Measurements from ENCODE around the gene KRT17.
"Not testable (repeated sequence)": the region's sequence is repeated elsewhere in the genome, so short reads cannot be mapped to it uniquely, and the experiment has no call there.

The KRT17 gene

GRCh38 chr17:41619036-41619926 lies 5.1 kb downstream of the KRT17 start:
- DNase-seq = no peak

- no peak for DNase-seq
Observed at GRCh38 chr17:41618341-41619035, 5.9 kb downstream of the KRT17 start.

GRCh38 chr17:41617698-41618097 lies 6.7 kb downstream of the KRT17 start:
- no peak for DNase-seq

GRCh38 chr17:41617136-41617535 lies 7.2 kb downstream of the KRT17 start:
- no peak for DNase-seq

- DNase-seq = not testable (repeated sequence)
Observed at GRCh38 chr17:41616486-41616885, 7.9 kb downstream of the KRT17 start.

- DNase-seq = no peak
Observed at GRCh38 chr17:41615454-41615853, 8.9 kb downstream of the KRT17 start.

- not testable (repeated sequence) for DNase-seq
Observed at GRCh38 chr17:41614767-41615166, 9.6 kb downstream of the KRT17 start.

GRCh38 chr17:41614098-41614497 lies 10.3 kb downstream of the KRT17 start:
- no peak for DNase-seq

- no peak for DNase-seq
Observed at GRCh38 chr17:41613277-41614082, 10.9 kb downstream of the KRT17 start.

GRCh38 chr17:41612376-41613160 lies 11.8 kb downstream of the KRT17 start, which contains the start of gene KRT16:
Gene KRT16, minus strand, starts transcription at chr17:41612767. Its CDS starts 79 bp downstream, at chr17:41612688.
- not testable (repeated sequence) for DNase-seq

- DNase-seq = no peak
Observed at GRCh38 chr17:41610965-41611640, 13.3 kb downstream of the KRT17 start.

GRCh38 chr17:41610061-41610517 lies 14.3 kb downstream of the KRT17 start:
- not testable (repeated sequence) for DNase-seq

- not testable (repeated sequence) for DNase-seq
Observed at GRCh38 chr17:41606930-41607329, 17.4 kb downstream of the KRT17 start.

GRCh38 chr17:41602524-41602923 lies 21.9 kb downstream of the KRT17 start:
- DNase-seq = no peak

GRCh38 chr17:41600318-41600717 lies 24.1 kb downstream of the KRT17 start:
- no peak for DNase-seq

GRCh38 chr17:41599680-41600079 lies 24.7 kb downstream of the KRT17 start:
- no peak for DNase-seq

GRCh38 chr17:41595585-41595984 lies 28.8 kb downstream of the KRT17 start:
- no peak for DNase-seq

- DNase-seq = no peak
Observed at GRCh38 chr17:41594363-41594915, 29.9 kb downstream of the KRT17 start.

- no peak for DNase-seq
Observed at GRCh38 chr17:41593306-41593981, 30.9 kb downstream of the KRT17 start.

GRCh38 chr17:41592601-41593305 lies 31.6 kb downstream of the KRT17 start:
- DNase-seq = no peak

All from stimulated activated CD4-positive, alpha-beta T cell treated with anti-CD3 and anti-CD28 coated beads, Interleukin-4, amount 100 ng/mL, for 4 hours (primary cell).